H9 (cell line): ENCODE data around the gene GPR157. TPM values are rescaled to one million over a fixed set of nuclear protein-coding genes. Genes with fewer than 3 reads are reported as not detected.

ENCODE experiments used
- DNase-seq: peaks from one replicate; pipeline ENCODE4 v3.0.0-alpha.2; 2017
- H2AFZ ChIP-seq: one replicate; pipeline ENCODE4 v1.6.1; 2013; ENCODE audit warnings: mild to moderate bottlenecking, low read length, control low read depth, moderate library complexity
- H2AK5ac ChIP-seq: 2 replicates; pipeline ENCODE4 v1.6.1; 2013; ENCODE audit warnings: low read length, control low read depth, mixed read lengths; ENCODE audit not compliant: insufficient read length
- H2BK120ac ChIP-seq: one replicate; pipeline ENCODE4 v1.6.1; 2013; ENCODE audit warnings: low read depth, mild to moderate bottlenecking, low read length, control low read depth, inconsistent platforms; ENCODE audit not compliant: poor library complexity, severe bottlenecking
- H2BK12ac ChIP-seq: 2 replicates; pipeline ENCODE4 v1.6.1; 2013; ENCODE audit warnings: low read length, control low read depth, mixed read lengths, low read depth; ENCODE audit not compliant: insufficient read length
- H2BK15ac ChIP-seq: 2 replicates; pipeline ENCODE4 v1.6.1; 2013; ENCODE audit warnings: low read depth, low read length, control low read depth
- H2BK20ac ChIP-seq: one replicate; pipeline ENCODE4 v1.6.1; 2013; ENCODE audit warnings: low read depth, mild to moderate bottlenecking, low read length, control low read depth, inconsistent platforms; ENCODE audit not compliant: poor library complexity, severe bottlenecking
- H2BK5ac ChIP-seq: 2 replicates; pipeline ENCODE4 v1.6.1; 2013; ENCODE audit warnings: low read length, control low read depth, mixed read lengths; ENCODE audit not compliant: insufficient read length
- H3K14ac ChIP-seq: 2 replicates; pipeline ENCODE4 v1.6.1; 2013; ENCODE audit warnings: low read length, control low read depth; ENCODE audit not compliant: insufficient read depth
- H3K18ac ChIP-seq: 2 replicates; pipeline ENCODE4 v1.6.1; 2013; ENCODE audit warnings: low read depth, mild to moderate bottlenecking, mixed read lengths, low read length, control low read depth; ENCODE audit not compliant: insufficient read length
- H3K23ac ChIP-seq: 2 replicates; pipeline ENCODE4 v1.6.1; 2013; ENCODE audit warnings: low read length, control low read depth, mixed read lengths, low read depth; ENCODE audit not compliant: insufficient read length
- H3K23me2 ChIP-seq: 2 replicates; pipeline ENCODE4 v1.6.1; 2013; ENCODE audit warnings: low read depth, mild to moderate bottlenecking, mixed read lengths, low read length, control low read depth; ENCODE audit not compliant: insufficient read length, poor library complexity, severe bottlenecking
- H3K27ac ChIP-seq: 2 replicates; pipeline ENCODE4 v1.5.1; 2013; ENCODE audit warnings: low read length, control low read depth, mixed read lengths, low read depth; ENCODE audit not compliant: insufficient read length
- H3K27me3 ChIP-seq: 2 replicates; pipeline ENCODE4 v1.6.1; 2013; ENCODE audit warnings: low read length, control low read depth, inconsistent platforms; ENCODE audit not compliant: insufficient read depth
- H3K4ac ChIP-seq: 2 replicates; pipeline ENCODE4 v1.6.1; 2013; ENCODE audit warnings: low read depth, mild to moderate bottlenecking, control low read depth, inconsistent platforms, low read length, moderate library complexity
- H3K4me1 ChIP-seq: 2 replicates; pipeline ENCODE4 v1.6.1; 2013; ENCODE audit warnings: low read length, control low read depth, inconsistent platforms; ENCODE audit not compliant: insufficient read depth
- H3K4me2 ChIP-seq: 2 replicates; pipeline ENCODE4 v1.6.1; 2013; ENCODE audit warnings: low read length, control low read depth, mixed read lengths; ENCODE audit not compliant: insufficient read length, insufficient read depth
- H3K56ac ChIP-seq: 2 replicates; pipeline ENCODE4 v1.6.1; 2013; ENCODE audit warnings: low read depth, mild to moderate bottlenecking, mixed read lengths, low read length, control low read depth; ENCODE audit not compliant: insufficient read length
- H3K79me1 ChIP-seq: 2 replicates; pipeline ENCODE4 v1.6.1; 2013; ENCODE audit warnings: low read depth, mild to moderate bottlenecking, moderate library complexity, low read length, control low read depth, inconsistent platforms; ENCODE audit not compliant: insufficient read depth, poor library complexity, severe bottlenecking
- H3K79me2 ChIP-seq: 2 replicates; pipeline ENCODE4 v1.6.1; 2013; ENCODE audit warnings: low read length, control low read depth, inconsistent platforms; ENCODE audit not compliant: insufficient read depth
- H3K9ac ChIP-seq: 2 replicates; pipeline ENCODE4 v1.6.1; 2013; ENCODE audit warnings: low read length, control low read depth, mixed read lengths; ENCODE audit not compliant: insufficient read length; ENCODE audit errors: extremely low read depth
- H3K9me3 ChIP-seq: one replicate; pipeline ENCODE4 v1.6.1; 2013; ENCODE audit warnings: low read depth, low read length, inconsistent platforms; ENCODE audit not compliant: control insufficient read depth
- H3T11ph ChIP-seq: one replicate; pipeline ENCODE4 v1.6.1; 2013; ENCODE audit warnings: mild to moderate bottlenecking, low read length, control low read depth, inconsistent platforms
- H4K20me1 ChIP-seq: one replicate; pipeline ENCODE4 v1.6.1; 2013; ENCODE audit not compliant: control insufficient read depth, insufficient read length, insufficient read depth
- H4K5ac ChIP-seq: 2 replicates; pipeline ENCODE4 v1.6.1; 2013; ENCODE audit warnings: low read depth, mild to moderate bottlenecking, mixed read lengths, low read length, control low read depth; ENCODE audit not compliant: insufficient read length
- H4K8ac ChIP-seq: replicated peaks from 2 replicates; pipeline ENCODE4 v1.6.1; 2013; ENCODE audit warnings: low read length, control low read depth, mixed read lengths, low read depth; ENCODE audit not compliant: insufficient read length
- H4K91ac ChIP-seq: 2 replicates; pipeline ENCODE4 v1.6.1; 2013; ENCODE audit warnings: low read depth, mild to moderate bottlenecking, moderate library complexity, mixed read lengths, low read length, control low read depth; ENCODE audit not compliant: insufficient read length
- H3K27ac Mint-ChIP-seq, 3 experiments: 2 replicates in 2 of 3; 3 replicates in 1 of 3; pipeline ENCODE4 v1.8.0; 2020 to 2021; ENCODE audit warnings: mixed read lengths in 3 of 3, mild to moderate bottlenecking in 1 of 3, moderate library complexity in 1 of 3
- H3K27me3 Mint-ChIP-seq: 2 replicates; pipeline ENCODE4 v1.8.0; 2021; ENCODE audit warnings: low read depth, mild to moderate bottlenecking, moderate library complexity, mixed read lengths
- H3K36me3 Mint-ChIP-seq, 3 experiments: 2 replicates in 2 of 3; 3 replicates in 1 of 3; pipeline ENCODE4 v1.8.0; 2020 to 2021; ENCODE audit warnings: low read depth in 3 of 3, mixed read lengths in 3 of 3; ENCODE audit not compliant: insufficient read depth in 1 of 3
- H3K4me1 Mint-ChIP-seq, 2 experiments: 2 replicates each; pipeline ENCODE4 v1.8.0; 2020; ENCODE audit warnings: mixed read lengths in 2 of 2
- H3K4me3 Mint-ChIP-seq, 2 experiments: 2 replicates in 1 of 2; 3 replicates in 1 of 2; pipeline ENCODE4 v1.8.0; 2020 to 2021; ENCODE audit warnings: mild to moderate bottlenecking in 2 of 2, mixed read lengths in 2 of 2, moderate library complexity in 1 of 2
- H3K9me3 Mint-ChIP-seq, 2 experiments: 2 replicates in 1 of 2; 3 replicates in 1 of 2; pipeline ENCODE4 v1.8.0; 2020; ENCODE audit warnings: mild to moderate bottlenecking in 2 of 2, mixed read lengths in 2 of 2, moderate library complexity in 1 of 2
- CTCF ChIP-seq: fragments of 200-600 bp; sonication (generic); conservative IDR thresholded peaks from 3 replicates; pipeline ENCODE4 v1.8.0; 2021; ENCODE audit warnings: antibody characterized with exemption, mild to moderate bottlenecking
- WGBS: extraction: QIAGEN DNeasy Blood & Tissue Kit; methylation state at CpG from one replicate; pipeline ENCODE4 v1.1.7; 2013; ENCODE audit warnings: missing lambda C conversion rate, low lambda C conversion rate, mixed read lengths; ENCODE audit not compliant: insufficient read length; ENCODE audit errors: extremely low coverage; 5-methylcytosine and 5-hydroxymethylcytosine counted together
- total RNA-seq: library from RNA; stranded (reverse); gene quantifications from 2 replicates; pipeline ENCODE4 v1.2.1, GENCODE V29; 2021

The GPR157 gene
- total RNA-seq, 1 experiment from 2014 or later, result 3.8 TPM

- H3K4me1 Mint-ChIP-seq, result peaks cover 2 to 6% of the 10 kb centered on the region in 2 experiments; a peak in 3 of 4 replicates
- Histone ChIP-seq H3K79me2 (no peaks in the 10 kb centered on the region), H2BK15ac (no peak overlapping the region), H3K27ac (no peak overlapping the region), H4K5ac (no peak overlapping the region), H3K14ac (no peak overlapping the region), H3K27me3 (no peaks in the 10 kb centered on the region), H3K56ac (no peak overlapping the region), H4K8ac (no peak overlapping the region), H3K18ac (no peak overlapping the region), H3K79me1 (no peaks in the 10 kb centered on the region), H2BK120ac (no peak overlapping the region), H2BK20ac (no peak overlapping the region), H3K9me3 (no peaks in the 10 kb centered on the region), H3K23me2 (no peaks in the 10 kb centered on the region), H2BK12ac (no peak overlapping the region), H3K23ac (no peak overlapping the region), H3K4ac (no peak overlapping the region), H2BK5ac (no peak overlapping the region), H3K4me1 (no peaks in the 10 kb centered on the region), H2AK5ac (no peak overlapping the region), H3K4me2 (no peak overlapping the region), H4K20me1 (no peaks in the 10 kb centered on the region), H3T11ph (no peak overlapping the region), H3K9ac (no peak overlapping the region), H4K91ac (no peak overlapping the region), H2AFZ (no peak overlapping the region)
- H3K27me3 Mint-ChIP-seq, result no peaks in the 10 kb centered on the region
- WGBS, result no CpG with 5 or more reads among the region's 9 CpGs
- no peak overlapping the region; a peak in 1 of 7 replicates for H3K27ac Mint-ChIP-seq
- no peak overlapping the region for H3K4me3 Mint-ChIP-seq
- no peaks in the 10 kb centered on the region for H3K9me3 Mint-ChIP-seq
- DNase-seq, result no peak
- TF ChIP-seq CTCF, result no peak
- H3K36me3 Mint-ChIP-seq, result no peaks in the 10 kb centered on the region
These were observed 8.5 kb downstream of the GPR157 start for GRCh38 chr1:9120312-9120958.
